HEK293 (cell line): ENCODE results near the gene TRUB1.

Experiments used
- CTCF ChIA-PET: fragments of 350-600 bp; formaldehyde crosslinking; extraction: SDS; loops from one replicate; lab custom pipeline; 2021; ENCODE audit warnings: antibody characterized with exemption; lab: Yijun Ruan, JAX
- POLR2A ChIA-PET: fragments of 300-600 bp; formaldehyde crosslinking; extraction: SDS; loops from one replicate; lab custom pipeline; 2020; ENCODE audit warnings: antibody characterized with exemption, inconsistent platforms; lab: Yijun Ruan, JAX
- H3K27ac ChIP-seq: fragments of 200-500 bp; sonication (Bioruptor generic); 2 replicates; pipeline ENCODE4 v1.5.1; 2014; ENCODE audit warnings: low read depth, low read length, control low read depth, inconsistent platforms; ENCODE audit errors: extremely low read depth
- H3K36me3 ChIP-seq, 2 experiments: fragments of 200-500 bp in 1 of 2; sonication (Bioruptor generic) in 1 of 2; 1 replicate in 1 of 2; 2 replicates in 1 of 2; pipeline ENCODE4 v1.5.1; 2014 to 2017; ENCODE audit warnings: inconsistent platforms in 2 of 2, low read length in 2 of 2; ENCODE audit not compliant: control insufficient read depth in 2 of 2, insufficient read depth in 1 of 2
- H3K4me1 ChIP-seq: fragments of 200-500 bp; sonication (Bioruptor generic); 2 replicates; pipeline ENCODE4 v1.5.1; 2014; ENCODE audit warnings: mild to moderate bottlenecking, low read length, inconsistent platforms; ENCODE audit not compliant: control insufficient read depth, insufficient read depth
- H3K4me3 ChIP-seq: 2 replicates; pipeline ENCODE4 v1.5.1; 2011; ENCODE audit warnings: low read depth, mild to moderate bottlenecking, control low read depth, low read length, moderate library complexity
- H3K9me3 ChIP-seq: fragments of 200-500 bp; sonication (Bioruptor generic); 2 replicates; pipeline ENCODE4 v1.5.1; 2014; ENCODE audit warnings: low read depth, low read length, inconsistent platforms; ENCODE audit not compliant: control insufficient read depth, insufficient read depth
- ATF2 ChIP-seq: fragments of 450-650 bp; formaldehyde crosslinking; IDR thresholded peaks from 2 replicates; pipeline ENCODE4 v1.5.1; 2016; ENCODE audit warnings: missing biosample characterization, missing genetic modification characterization, low read depth
- CTCF ChIP-seq: fragments of 450-650 bp; formaldehyde crosslinking; IDR thresholded peaks from 2 replicates; pipeline ENCODE4 v1.5.1; 2016; ENCODE audit warnings: missing biosample characterization, missing genetic modification characterization
- KLF10 ChIP-seq: fragments of 450-650 bp; IDR thresholded peaks from 2 replicates; pipeline ENCODE4 v1.5.1; 2018; ENCODE audit warnings: missing biosample characterization, mild to moderate bottlenecking, missing genetic modification characterization
- PRDM2 ChIP-seq: fragments of 450-650 bp; formaldehyde crosslinking; IDR thresholded peaks from 2 replicates; pipeline ENCODE4 v1.5.1; 2016; ENCODE audit warnings: missing biosample characterization, missing genetic modification characterization, borderline replicate concordance
- SCRT2 ChIP-seq: fragments of 450-650 bp; formaldehyde crosslinking; IDR thresholded peaks from 2 replicates; pipeline ENCODE4 v1.5.1; 2016; ENCODE audit warnings: missing biosample characterization, missing genetic modification characterization
- TSHZ1 ChIP-seq: fragments of 450-650 bp; formaldehyde crosslinking; IDR thresholded peaks from 2 replicates; pipeline ENCODE4 v1.5.1; 2016; ENCODE audit warnings: missing biosample characterization, missing genetic modification characterization, borderline replicate concordance
- WT1 ChIP-seq: fragments of 450-650 bp; formaldehyde crosslinking; IDR thresholded peaks from 2 replicates; pipeline ENCODE4 v1.5.1; 2016; ENCODE audit warnings: missing biosample characterization, missing genetic modification characterization
- ZBTB7A ChIP-seq: fragments of 450-650 bp; formaldehyde crosslinking; IDR thresholded peaks from 2 replicates; pipeline ENCODE4 v1.5.1; 2016; ENCODE audit warnings: low read depth, missing biosample characterization, missing genetic modification characterization
- ZNF16 ChIP-seq: fragments of 450-650 bp; formaldehyde crosslinking; IDR thresholded peaks from 2 replicates; pipeline ENCODE4 v1.5.1; 2016; ENCODE audit warnings: low read depth, missing biosample characterization, missing genetic modification characterization
- ZNF341 ChIP-seq: fragments of 450-650 bp; formaldehyde crosslinking; IDR thresholded peaks from 2 replicates; pipeline ENCODE4; 2016; ENCODE audit warnings: low read depth, missing biosample characterization, missing genetic modification characterization
- ZNF394 ChIP-seq: fragments of 450-650 bp; formaldehyde crosslinking; IDR thresholded peaks from 2 replicates; pipeline ENCODE4 v1.5.1; 2016; ENCODE audit warnings: missing biosample characterization, missing genetic modification characterization, mild to moderate bottlenecking, moderate library complexity, borderline replicate concordance
- ZNF473 ChIP-seq: fragments of 450-650 bp; formaldehyde crosslinking; IDR thresholded peaks from 2 replicates; pipeline ENCODE4 v1.5.1; 2017; ENCODE audit warnings: missing biosample characterization, missing genetic modification characterization
- ZNF548 ChIP-seq: fragments of 450-650 bp; formaldehyde crosslinking; IDR thresholded peaks from 2 replicates; pipeline ENCODE4 v1.5.1; 2016; ENCODE audit warnings: missing biosample characterization, missing genetic modification characterization
- ZNF585B ChIP-seq: fragments of 450-650 bp; formaldehyde crosslinking; IDR thresholded peaks from 2 replicates; pipeline ENCODE4 v1.5.1; 2016; ENCODE audit warnings: missing biosample characterization, missing genetic modification characterization
- ZNF629 ChIP-seq: fragments of 450-650 bp; formaldehyde crosslinking; IDR thresholded peaks from 2 replicates; pipeline ENCODE4 v1.5.1; 2017; ENCODE audit warnings: missing biosample characterization, missing genetic modification characterization
- ZNF639 ChIP-seq: fragments of 450-650 bp; formaldehyde crosslinking; IDR thresholded peaks from 2 replicates; pipeline ENCODE4 v1.5.1; 2016; ENCODE audit warnings: missing biosample characterization, missing genetic modification characterization
- ZNF660 ChIP-seq: fragments of 450-650 bp; IDR thresholded peaks from 2 replicates; pipeline ENCODE4 v1.5.1; 2018; ENCODE audit warnings: missing biosample characterization, mild to moderate bottlenecking, missing genetic modification characterization
- ZNF664 ChIP-seq: fragments of 450-650 bp; formaldehyde crosslinking; IDR thresholded peaks from 2 replicates; pipeline ENCODE4 v1.5.1; 2016; ENCODE audit warnings: missing biosample characterization, missing genetic modification characterization
- ZNF747 ChIP-seq: fragments of 450-650 bp; formaldehyde crosslinking; IDR thresholded peaks from 2 replicates; pipeline ENCODE4 v1.5.1; 2016; ENCODE audit warnings: missing biosample characterization, missing genetic modification characterization
- ZNF791 ChIP-seq: fragments of 450-650 bp; formaldehyde crosslinking; IDR thresholded peaks from 2 replicates; pipeline ENCODE4 v1.5.1; 2016; ENCODE audit warnings: missing biosample characterization, missing genetic modification characterization

Gene TRUB1

GRCh38 chr10:114995468-114996247 is 57.7 kb downstream of the TRUB1 start:
- no peaks in the 10 kb centered on the region for H3K9me3 ChIP-seq
- TF ChIP-seq ATF2 (tag by site-specific recombination) (no peak), ZNF747 (tag by site-specific recombination) (no peak), WT1 (tag by site-specific recombination) (no peak), ZNF585B (tag by site-specific recombination) (no peak), ZBTB7A (tag by site-specific recombination) (no peak), ZNF394 (tag by site-specific recombination) (no peak), PRDM2 (tag by site-specific recombination) (no peak), ZNF660 (tag by site-specific recombination) (no peak), ZNF664 (tag by site-specific recombination) (no peak), SCRT2 (tag by site-specific recombination) (no peak), ZNF629 (tag by site-specific recombination) (no peak), ZNF639 (tag by site-specific recombination) (no peak), ZNF791 (tag by site-specific recombination) (no peak), TSHZ1 (tag by site-specific recombination) (no peak), ZNF548 (tag by site-specific recombination) (no peak), KLF10 (tag by site-specific recombination) (no peak), ZNF16 (no peak), CTCF (tag by site-specific recombination) (no peak), ZNF341 (tag by site-specific recombination) (no peak), ZNF473 (tag by site-specific recombination) (no peak)
- TF ChIP-seq, all 188 proteins: peak for 0
- CTCF ChIA-PET = interaction anchor here (0.5 kb wide), 1 partner anchor 136 kb away, joined by 3 read pairs; no protein-coding TSS in a partner anchor
- Histone ChIP-seq H3K4me3 (no peak overlapping the region), H3K4me1 (no peaks in the 10 kb centered on the region), H3K36me3 (no peaks in the 10 kb centered on the region), H3K27ac (no peak overlapping the region)
- POLR2A ChIA-PET = no interaction called here
